GM12878 (cell line): ENCODE measurements around the gene SMARCD3.

Experiments
- ASH2L ChIP-seq: fragments of 300-600, 200-600 bp; sonication (generic); IDR thresholded peaks from 2 replicates; pipeline ENCODE4 v1.6.1; 2017; ENCODE audit warnings: low read depth, mild to moderate bottlenecking, borderline replicate concordance
- BACH1 ChIP-seq: fragments of 450-650 bp; IDR thresholded peaks from 2 replicates; pipeline ENCODE4 v1.6.1; 2017; ENCODE audit warnings: mild to moderate bottlenecking, borderline replicate concordance
- MYC ChIP-seq: IDR thresholded peaks from 2 replicates; pipeline ENCODE4 v1.6.1; 2011; ENCODE audit warnings: mild to moderate bottlenecking, low read length, moderate library complexity, inconsistent platforms; ENCODE audit not compliant: insufficient read depth, insufficient replicate concordance, insufficient read length, severe bottlenecking
- PAX5 ChIP-seq: IDR thresholded peaks from 2 replicates; pipeline ENCODE4 v1.6.1; 2011; ENCODE audit warnings: low read depth, low read length, borderline replicate concordance
- RB1 ChIP-seq: fragments of 450-650 bp; formaldehyde crosslinking; IDR thresholded peaks from 2 replicates; pipeline ENCODE4 v1.6.1; 2017; ENCODE audit warnings: mild to moderate bottlenecking, borderline replicate concordance
- RFX5 ChIP-seq: IDR thresholded peaks from 2 replicates; pipeline ENCODE4 v1.6.1; 2011; ENCODE audit warnings: low read depth, low read length, improper control_type of control experiment

DNA sequence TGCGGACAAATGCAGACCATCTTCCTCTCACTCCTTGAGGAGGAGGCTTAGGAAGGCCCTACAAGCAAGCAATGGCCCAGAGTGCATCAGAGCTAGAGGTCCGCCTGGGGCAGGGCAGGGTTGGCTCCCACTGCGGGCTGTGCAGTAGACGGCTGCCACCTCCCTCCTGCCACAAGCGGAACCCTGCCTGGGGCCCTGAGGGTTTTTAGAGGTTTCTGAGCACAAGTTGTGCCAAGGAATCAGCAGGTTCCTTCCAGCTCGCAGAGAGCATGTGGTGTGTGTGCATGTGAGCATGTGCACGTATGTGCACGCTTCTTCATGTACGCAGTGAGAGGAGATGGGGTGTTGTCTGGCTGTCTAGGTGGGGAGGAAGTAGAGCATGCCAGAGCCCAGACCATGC lies 25.9 kb upstream of the SMARCD3 start:
- no peak for TF ChIP-seq ASH2L
- TF ChIP-seq RB1: no peak
- no peak for TF ChIP-seq RFX5
- TF ChIP-seq MYC: no peak
- no peak for TF ChIP-seq BACH1
- TF ChIP-seq PAX5: no peak
